Breast epithelium (tissue), 3 donors: ENCODE measurements around the gene MACROD2.

Source experiments
- POLR2A ChIP-seq: fragments of 450-650 bp; IDR thresholded peaks from one replicate; pipeline ENCODE4 v1.6.1; 2016; ENCODE audit warnings: antibody characterized with exemption, mild to moderate bottlenecking, moderate library complexity
- POLR2AphosphoS5 ChIP-seq, 3 donors: sonication (generic); formaldehyde crosslinking; IDR thresholded peaks; one replicate each; pipeline ENCODE4 v1.6.1; 2017; ENCODE audit warnings: antibody characterized with exemption in 3 of 3
- TF ChIP-seq, protein P1 (sequence below), 3 donors: fragments of 450-650 bp; IDR thresholded peaks; one replicate each; pipeline ENCODE4 v1.5.1; 2016 to 2017; ENCODE audit warnings: antibody characterized with exemption in 3 of 3, mild to moderate bottlenecking in 3 of 3, moderate library complexity in 3 of 3

DNA sequence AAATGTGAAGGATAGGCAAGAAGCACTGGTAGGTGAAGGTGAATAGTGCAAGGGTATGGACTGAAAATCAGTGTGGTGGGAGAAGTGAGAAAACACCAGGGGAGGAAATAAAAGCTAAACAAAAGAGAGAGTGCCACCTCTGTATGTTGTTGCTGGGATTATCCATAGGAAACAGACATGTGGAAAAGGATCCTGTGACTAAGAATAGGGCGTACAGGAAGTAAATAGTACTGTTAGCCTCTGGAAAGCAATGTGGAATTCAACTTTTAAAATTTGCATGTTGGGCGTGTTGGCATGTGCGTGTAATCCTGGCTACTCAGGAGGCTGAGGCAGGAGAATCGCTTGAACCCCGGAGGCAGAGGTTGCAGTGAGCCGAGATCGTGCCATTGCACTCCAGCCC is 1916.3 kb downstream of the MACROD2 start:
- TF ChIP-seq, protein P1, sequence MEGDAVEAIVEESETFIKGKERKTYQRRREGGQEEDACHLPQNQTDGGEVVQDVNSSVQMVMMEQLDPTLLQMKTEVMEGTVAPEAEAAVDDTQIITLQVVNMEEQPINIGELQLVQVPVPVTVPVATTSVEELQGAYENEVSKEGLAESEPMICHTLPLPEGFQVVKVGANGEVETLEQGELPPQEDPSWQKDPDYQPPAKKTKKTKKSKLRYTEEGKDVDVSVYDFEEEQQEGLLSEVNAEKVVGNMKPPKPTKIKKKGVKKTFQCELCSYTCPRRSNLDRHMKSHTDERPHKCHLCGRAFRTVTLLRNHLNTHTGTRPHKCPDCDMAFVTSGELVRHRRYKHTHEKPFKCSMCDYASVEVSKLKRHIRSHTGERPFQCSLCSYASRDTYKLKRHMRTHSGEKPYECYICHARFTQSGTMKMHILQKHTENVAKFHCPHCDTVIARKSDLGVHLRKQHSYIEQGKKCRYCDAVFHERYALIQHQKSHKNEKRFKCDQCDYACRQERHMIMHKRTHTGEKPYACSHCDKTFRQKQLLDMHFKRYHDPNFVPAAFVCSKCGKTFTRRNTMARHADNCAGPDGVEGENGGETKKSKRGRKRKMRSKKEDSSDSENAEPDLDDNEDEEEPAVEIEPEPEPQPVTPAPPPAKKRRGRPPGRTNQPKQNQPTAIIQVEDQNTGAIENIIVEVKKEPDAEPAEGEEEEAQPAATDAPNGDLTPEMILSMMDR (IDR thresholded peaks at IDR 0.05) = no peak
- TF ChIP-seq POLR2A (no peak), POLR2AphosphoS5 (IDR thresholded peaks at IDR 0.05) (no peak)
